Fibroblast of mammary gland (primary cell): ENCODE measurements around the gene RIC8A.
A peak's percentile ranks its signal among the peaks of the same experiment; 100 is the strongest.

Experiments used
- DNase-seq: peaks from one replicate; pipeline ENCODE4 v3.0.0-alpha.2; 2010; ENCODE audit warnings: low read depth
- H3K4me3 ChIP-seq: 2 replicates; pipeline ENCODE4 v1.5.1; 2011; ENCODE audit warnings: low read depth, mild to moderate bottlenecking, low read length, moderate library complexity; ENCODE audit not compliant: control insufficient read depth
- CTCF ChIP-seq: conservative IDR thresholded peaks from 2 replicates; pipeline ENCODE4 v1.5.1; 2011; ENCODE audit warnings: low read depth, low read length, inconsistent platforms; ENCODE audit not compliant: control insufficient read depth, insufficient read depth

RIC8A gene

GRCh38 chr11:202490-202889 lies 5.0 kb upstream of the RIC8A start:
- no peak for TF ChIP-seq CTCF
- no peak overlapping the region for H3K4me3 ChIP-seq
- DNase-seq, result no peak

- TF ChIP-seq CTCF, result no peak
- peak; percentile 24 for DNase-seq
- H3K4me3 ChIP-seq, result no peak overlapping the region
These were observed 4.2 kb upstream of the RIC8A start for GRCh38 chr11:203056-203944.

- no peak for DNase-seq
- H3K4me3 ChIP-seq, result no peak overlapping the region
- no peak for TF ChIP-seq CTCF
These were observed 3.4 kb upstream of the RIC8A start for GRCh38 chr11:203945-204586.

GRCh38 chr11:204587-205109 lies 2.9 kb upstream of the RIC8A start:
- DNase-seq, result no peak

GRCh38 chr11:205221-206001 lies 2.1 kb upstream of the RIC8A start:
- no peak for TF ChIP-seq CTCF
- DNase-seq, result no peak
- peak overlapping the region; percentile 95 for H3K4me3 ChIP-seq

More at GRCh38 chr11:204587-205109, 2.9 kb upstream of the RIC8A start:
- no peak for TF ChIP-seq CTCF
- H3K4me3 ChIP-seq, result no peak overlapping the region

GRCh38 chr11:206002-206384 lies 1.5 kb upstream of the RIC8A start:
- TF ChIP-seq CTCF, result no peak
- DNase-seq, result no peak
- H3K4me3 ChIP-seq, result peak overlapping the region; percentile 95
